Stimulated activated CD8-positive, alpha-beta memory T cell treated with anti-CD3 and anti-CD28 coated beads, Interleukin-7, amount 100 ng/mL, for 4 hours (primary cell): ENCODE data around the gene PELI2.
A peak's percentile ranks its signal among the peaks of the same experiment; 100 is the strongest.

Source experiments
- DNase-seq, 2 donors: peaks; one replicate each; pipeline ENCODE4 v3.0.0-alpha.2; 2020; ENCODE audit warnings: low read depth in 2 of 2

PELI2 gene

DNA sequence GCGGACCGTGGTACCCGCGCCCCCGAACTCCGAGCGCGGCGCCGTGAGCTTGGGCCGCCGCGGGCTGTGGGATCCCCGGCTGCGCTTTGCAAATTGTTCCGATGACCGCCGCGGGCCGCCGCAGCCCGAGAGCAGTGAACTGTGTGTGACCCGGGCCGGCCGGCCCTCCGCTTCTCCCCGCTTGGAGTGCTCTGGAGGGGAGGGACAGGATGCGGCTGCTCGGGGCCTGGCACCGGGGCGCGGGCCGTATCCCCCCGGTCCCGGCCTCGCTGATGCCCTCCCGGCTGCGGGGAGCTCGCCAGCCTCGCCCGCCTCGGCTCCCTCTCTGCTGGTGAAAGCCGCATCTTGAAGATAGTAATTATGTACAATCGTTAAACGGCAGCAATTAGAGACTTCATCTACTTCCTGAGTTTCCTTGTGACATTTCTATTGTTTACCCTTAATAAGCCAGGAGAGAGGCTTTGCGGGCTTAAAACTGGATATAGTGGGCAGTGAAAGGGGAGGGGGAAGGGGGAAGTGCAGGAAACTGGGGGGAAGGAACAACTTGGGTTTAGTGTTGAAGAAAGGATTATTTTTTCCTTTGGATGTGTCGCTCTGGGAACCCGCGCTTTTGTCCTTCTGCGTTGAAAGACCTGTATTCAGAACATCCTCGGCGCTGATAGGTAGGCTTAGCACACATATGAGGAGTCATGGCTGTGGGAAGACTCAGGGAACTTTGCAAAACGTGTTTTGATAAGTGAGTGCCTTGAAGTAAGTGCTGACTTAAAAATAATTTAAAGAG, 1.2 kb downstream of the PELI2 start:
- DNase-seq, result peak in 1 of 2 donors; percentile 20

DNA sequence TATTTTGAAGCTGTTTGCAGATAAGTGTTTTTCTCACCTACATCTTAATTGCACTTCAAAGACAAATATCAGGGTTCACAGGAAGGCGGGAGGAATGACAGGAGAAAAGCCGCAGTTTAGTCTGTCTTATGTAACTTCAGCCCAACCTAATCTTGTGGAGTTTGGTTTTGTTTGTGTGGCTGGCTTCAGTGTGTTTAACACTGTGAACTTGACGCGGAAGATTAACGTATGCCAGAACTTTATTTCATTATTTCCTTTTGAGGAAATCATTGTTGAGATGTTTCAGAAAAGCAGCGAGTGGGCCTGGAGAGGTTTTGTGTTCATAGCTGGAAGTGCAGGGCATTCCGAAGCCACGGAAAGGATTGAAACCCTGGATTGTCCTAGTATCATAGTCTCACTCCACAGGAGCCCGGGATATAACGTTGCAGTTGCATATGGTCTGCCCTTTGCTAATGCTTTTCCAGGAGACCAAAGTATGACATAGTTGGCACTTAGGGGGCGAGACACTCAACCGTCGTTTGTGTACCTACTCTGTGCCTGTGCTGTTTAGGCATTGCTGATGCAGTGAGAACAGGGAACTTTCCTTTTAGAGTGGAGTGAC, 2.0 kb downstream of the PELI2 start:
- no peak for DNase-seq

DNA sequence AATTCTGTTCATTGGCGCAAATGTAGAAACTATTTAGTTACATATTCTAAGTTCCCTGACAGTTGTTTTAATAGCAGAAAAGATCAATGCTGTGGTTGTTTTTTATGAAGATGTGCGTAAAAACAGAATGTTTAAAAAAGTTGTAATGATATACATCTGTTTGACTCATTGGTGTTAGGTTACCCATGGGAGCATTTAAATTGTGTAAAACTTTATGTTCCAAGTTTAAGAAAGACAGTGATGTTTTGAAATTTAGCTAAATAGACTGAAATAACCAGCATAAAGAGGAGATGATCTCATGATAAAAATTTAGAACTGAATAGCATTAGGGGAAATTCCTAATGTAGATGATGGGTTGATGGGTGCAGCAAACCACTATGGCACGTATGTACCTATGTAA, 3.6 kb downstream of the PELI2 start:
- no peak for DNase-seq

DNA sequence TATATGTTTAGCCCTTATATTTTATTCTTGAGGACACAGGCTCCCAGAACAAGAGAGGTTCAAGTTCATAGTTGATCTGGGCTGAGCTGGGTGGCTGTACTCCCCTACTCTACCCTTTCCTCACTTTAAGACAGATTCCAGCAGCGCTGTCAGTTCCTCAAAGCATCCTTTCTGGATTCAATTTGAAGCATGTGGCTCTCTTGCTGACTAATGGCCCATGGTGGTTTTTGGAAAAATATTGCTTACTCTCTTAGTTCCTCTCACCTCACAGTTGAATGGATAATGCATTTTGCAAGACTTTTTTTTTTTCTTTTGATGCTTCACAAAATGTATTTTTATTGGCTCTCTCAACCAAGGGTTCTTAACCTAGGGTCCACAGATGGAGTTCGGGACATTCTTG, 4.1 kb downstream of the PELI2 start:
- no peak for DNase-seq

DNA sequence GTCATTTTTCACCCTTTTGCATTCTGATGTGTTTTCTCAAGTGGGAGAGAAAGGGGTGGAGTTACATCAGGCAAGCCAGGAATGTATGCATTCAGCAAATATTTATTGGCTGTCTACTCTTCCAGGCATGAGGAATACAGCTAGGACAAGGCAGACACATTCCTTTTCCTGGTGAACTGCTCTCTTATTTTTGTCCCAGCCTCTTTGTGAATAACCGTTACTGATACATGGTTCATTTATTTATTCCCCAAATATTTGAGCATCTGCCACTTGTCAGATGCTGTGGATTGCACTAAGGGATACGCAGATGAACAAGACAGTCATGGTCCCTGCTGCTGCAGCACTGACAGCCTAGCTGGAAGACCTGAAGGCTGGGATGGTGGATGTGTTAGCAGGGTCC, 6.1 kb downstream of the PELI2 start:
- DNase-seq, result no peak

DNA sequence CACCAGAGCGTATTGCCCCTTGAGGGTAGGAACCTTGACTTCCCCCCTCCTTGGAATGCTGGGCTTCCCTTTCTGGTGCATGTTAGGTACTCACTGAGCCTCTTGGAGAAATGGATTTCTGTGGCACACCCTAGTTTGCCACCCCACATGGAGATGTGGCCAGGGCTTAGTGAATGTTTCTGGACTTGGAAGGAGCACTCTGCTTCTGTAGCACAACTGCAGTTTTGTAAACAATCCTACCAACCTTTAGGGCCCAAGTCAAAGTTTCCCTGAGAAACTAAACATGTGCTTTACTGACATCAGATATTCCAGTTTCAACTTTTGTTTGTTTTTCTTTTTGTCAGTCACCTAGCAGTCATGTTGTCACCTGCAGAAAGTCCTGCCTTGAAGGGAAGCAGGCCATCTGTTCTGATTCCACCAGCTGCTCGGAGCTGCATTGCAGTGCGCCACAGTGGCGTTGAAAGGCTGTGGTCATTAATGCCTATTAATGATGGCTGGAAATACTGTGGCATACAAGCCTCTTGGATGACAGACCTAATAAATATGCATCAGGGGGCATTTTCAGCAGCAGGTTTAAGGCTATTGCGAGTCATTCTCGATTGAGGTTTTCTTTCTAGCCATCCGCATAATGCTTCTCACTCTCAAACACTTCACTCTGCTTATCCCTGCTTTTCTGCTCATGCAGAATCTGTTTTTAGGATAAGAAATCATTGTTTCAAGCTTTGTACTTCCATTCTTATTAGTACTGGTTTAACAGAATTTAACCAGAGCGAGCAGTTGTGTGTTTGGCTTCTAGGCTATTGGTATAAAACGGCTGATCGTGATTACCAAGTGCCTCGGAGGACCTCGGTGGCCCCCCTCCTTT, 7.8 kb downstream of the PELI2 start:
- no peak for DNase-seq

DNA sequence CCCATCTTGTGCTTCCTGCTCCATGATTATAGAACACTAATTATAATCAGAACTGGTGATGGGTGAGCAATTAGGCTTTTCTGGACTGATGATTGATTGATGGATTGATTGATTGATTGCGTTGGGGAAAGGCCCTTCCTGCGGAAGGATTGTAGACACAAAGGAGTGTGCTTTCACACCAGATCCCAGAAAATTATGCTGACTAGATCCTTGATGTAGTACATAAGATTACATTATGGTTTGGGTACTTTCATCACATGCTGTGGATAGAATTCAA, 8.4 kb downstream of the PELI2 start:
- DNase-seq, result no peak

DNA sequence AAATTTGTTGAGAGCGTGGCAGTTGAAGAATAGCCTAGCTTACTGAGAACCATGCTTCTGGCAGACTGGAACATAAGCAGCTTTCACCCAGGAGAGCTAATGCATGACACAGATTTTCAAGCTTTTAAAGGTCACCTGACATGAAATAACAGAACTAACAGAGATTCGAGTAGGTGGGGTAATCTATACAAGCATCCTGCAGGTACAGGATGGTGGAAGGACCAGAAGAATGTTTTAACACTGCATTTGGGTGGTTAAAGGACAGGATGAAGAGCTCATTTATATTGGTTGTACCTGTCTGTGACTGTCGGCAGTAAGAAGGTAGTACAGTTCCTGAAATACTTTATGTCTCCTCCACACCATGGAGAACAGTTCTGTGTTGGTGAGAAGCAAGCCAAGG, 8.9 kb downstream of the PELI2 start:
- DNase-seq, result no peak

DNA sequence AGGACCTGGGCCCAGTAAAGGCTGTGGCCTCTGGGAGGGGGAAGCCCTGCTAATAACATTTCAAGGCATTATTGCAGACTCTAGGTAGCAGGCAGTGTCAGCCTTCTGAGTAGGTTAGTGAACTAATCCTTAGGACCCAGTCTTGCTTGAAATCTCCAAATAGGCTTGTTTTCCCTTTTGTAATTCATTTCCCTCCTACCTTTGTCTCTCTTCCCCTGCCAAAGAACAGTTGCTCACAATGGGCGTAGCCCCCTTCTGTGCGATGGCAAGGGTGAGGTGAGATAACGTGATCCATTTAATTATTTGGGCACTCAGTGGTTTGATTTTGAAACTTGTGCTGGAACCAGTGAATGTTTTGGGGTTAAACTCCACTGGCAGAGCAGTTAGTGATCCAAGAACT, 10.9 kb downstream of the PELI2 start:
- no peak for DNase-seq

DNA sequence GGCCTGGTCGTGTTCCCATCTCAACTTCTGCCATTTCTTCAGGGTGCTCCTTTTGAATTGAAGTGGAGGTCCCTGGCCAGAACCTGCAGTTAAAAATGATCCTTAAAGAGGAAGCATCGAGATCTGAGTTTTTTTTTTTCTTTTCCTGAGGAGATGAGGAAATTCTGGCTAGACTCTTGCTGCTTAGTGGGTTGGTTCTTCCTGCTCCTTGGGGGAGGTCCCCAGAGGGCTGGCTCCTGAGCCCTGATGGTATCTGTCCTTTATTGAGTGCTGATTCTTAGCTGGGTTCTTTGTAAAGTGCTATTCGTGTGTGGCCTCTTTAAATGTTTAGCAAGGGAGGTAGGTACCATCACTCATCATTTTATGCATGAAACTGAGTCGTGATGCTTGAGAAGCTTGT, 11.7 kb downstream of the PELI2 start:
- no peak for DNase-seq

DNA sequence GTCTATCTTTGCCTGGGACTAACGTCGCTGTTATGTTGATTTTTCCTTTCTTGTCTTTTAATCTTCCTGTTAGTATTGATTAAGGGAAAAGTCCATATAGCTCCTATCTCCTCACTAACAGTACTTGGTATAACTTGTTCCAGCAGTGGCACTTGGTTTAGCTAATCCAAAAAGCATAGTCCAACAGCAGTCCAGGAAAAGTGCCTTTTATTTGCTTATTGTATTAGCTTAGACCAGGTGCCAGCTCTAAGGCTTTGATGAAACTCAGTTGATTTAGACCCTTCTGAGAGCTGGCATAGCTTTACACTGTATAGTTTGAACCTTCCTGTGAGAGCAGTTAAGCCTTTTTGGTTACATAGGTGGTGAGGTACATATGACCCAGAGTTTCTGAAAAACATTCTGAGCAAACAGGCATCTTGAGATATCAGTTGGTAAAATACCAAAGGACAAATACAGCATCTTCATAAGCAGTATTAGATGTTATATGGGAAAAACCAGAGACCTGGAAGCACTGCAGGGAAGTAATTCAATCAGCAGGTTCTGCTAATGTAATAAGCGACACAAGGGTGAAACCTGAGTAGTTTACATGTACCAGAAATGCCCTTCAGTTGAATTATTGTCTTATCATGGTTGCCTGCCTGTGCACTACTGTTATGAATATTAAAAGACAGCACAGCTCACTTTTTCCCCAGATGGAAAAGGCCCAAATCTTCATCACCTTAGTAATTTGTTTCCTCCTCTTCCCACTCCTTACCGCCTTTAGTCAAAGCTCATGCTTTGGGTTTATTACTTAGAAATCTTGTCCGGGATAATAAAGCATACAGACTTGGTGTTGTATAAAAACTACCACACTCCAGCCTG, 13.0 kb downstream of the PELI2 start:
- DNase-seq, result no peak

DNA sequence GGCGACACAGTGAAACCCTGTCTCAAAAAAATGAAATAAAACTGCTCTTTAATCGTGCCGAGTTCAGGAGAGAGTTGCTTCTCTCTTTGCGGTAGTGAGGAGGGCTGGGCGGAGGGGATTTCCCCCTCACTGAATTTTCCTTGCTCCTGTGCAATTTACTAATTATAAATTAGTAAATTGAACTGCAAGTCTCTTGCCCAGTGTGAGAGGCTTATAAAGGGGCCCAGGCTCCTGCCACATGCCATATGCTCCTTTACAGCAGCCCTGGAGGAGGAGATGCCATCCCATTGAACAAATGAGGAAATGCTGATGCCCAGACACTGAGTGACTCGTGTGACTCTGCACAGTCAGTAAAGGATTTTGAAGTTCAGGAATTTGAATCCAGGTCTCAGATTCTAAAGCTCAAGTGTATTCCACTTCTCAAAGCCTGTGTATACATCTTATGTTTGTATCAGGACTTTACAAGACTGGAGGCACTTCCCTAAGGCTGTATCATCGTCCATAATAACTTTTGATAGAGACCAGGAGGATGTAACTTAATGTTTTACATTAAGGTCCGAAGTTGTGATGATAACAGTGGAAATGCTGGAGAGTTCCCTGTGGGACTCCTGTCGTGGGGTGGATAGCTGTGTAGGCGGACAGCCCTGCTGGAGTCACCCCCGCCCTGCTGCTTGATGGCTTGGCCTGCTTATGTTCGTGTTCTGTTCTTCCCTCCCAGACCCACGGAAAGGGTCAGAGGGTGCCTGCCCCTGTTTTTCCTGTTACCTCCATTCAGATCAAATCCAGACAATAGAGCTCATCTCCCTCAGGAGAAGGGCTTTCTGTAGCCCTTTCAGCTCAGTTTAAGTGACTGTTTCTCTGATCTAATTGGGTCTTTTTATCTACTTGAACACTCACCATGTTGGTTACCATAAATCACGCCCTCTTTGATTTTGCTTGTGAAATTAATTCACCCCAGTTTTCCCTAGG, 13.9 kb downstream of the PELI2 start:
- DNase-seq, result no peak

DNA sequence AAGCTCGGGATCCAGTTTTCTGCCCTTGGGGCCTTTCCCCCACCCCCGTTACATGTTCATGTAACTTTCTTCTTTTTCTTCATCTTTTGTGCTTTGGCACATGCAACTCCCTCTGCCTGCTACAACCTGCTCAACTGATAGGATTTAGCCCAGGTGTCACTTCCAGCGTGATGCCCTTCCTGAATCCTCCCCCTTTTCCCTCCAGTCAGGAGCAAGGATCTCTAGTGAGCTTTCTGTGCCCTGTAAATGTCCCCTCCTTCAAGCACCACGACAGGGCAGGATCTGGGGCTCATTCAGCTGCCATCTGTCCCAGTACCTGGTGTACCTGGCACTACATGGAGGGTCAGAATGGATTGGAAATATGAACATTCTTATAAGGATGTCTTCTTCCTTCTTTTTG, 15.3 kb downstream of the PELI2 start:
- DNase-seq, result no peak

DNA sequence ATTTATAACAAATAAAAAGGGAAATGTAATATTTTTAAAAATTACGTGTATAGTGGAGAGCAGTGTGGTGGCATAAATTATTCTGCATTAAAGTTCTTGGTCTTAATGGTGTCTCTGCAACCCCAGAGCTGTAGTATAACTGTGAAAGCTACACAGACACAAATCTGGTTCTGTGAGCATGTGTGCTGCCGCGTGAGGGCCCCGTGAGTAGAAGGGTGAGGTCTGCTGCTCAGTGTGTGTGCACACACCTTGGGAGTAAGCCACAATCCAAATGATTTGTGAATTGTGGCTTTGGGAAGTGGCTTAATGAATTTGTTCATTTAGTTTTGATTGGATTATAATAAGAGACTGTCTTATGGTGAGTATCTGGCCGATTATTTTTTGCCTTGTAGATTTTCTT, 16.8 kb downstream of the PELI2 start:
- DNase-seq, result no peak

DNA sequence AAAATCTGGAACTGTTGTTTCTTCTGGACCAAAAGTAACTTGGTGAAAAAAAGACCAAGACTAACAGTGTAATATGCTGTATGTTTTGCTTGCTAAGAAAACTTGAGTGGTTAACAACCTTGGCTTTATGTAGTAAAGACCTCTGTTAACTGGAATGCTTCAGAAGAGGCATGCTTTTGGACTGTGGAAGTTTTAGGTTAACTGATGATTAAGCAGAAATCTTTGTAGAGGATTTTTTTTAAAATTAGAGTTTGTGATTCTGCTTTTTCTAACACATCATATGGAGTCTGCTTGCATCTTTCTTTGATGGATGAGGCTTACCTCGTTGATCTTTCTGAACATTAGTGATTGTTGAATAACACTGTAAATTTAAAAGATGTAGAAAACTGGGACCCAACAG, 17.5 kb downstream of the PELI2 start:
- no peak for DNase-seq

DNA sequence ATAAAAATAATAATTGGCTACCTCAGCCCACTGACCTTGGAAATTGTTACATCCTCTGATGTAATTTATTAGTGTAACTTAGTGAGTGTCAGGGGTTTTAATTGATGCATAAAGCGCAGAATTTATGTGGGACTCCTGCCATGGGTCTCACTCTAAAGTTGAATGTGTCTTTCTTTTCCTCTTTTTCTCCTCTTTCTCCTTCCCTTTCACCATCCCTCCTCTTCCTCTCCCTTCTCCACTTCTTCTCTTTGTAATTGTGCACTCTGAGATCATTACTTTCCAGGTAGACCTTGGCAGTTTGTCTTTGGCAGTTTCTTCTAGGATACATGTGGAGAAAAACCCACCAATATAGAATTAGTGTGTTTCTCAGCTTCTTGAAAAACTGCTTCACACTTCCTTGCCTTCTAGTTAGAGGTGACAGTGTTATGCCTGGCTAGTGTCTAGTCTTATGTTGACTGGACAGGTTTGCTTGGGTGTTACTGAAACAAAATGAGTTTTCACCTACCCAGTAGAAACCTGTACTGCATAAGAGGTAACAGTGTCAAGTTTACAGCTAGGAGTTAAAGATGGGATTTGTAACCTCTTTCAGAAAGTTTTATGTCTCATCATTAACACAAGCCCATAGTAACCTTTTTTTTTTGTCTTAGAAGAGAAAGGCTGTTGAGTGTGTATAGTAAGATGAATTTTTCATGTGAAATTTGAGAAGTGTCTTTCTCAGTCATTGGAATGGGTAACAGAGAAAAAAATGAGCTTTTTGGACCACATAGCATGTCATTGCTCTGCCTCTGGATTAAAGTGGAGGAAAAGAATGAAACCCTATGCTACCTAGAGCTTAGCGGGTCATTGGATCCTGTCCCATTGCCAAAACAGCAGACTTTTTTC, 18.6 kb downstream of the PELI2 start:
- DNase-seq, result no peak

DNA sequence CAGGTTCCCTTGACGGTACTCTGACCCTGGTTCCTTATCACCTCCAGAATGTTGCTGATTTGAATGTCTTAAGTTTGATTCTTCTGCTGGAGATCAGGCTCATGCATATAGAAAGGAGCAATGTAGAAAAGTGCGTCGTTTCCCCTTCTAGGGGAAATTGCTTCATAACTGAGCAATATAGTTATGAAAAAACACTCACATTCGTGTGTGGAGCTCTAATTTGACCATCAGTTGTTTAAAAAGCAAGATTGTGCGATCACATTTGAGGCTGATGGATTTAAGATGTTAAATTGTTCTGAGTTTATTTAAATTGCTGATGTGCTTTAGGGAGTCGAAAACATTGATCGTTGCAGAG, 19.2 kb downstream of the PELI2 start:
- no peak for DNase-seq

DNA sequence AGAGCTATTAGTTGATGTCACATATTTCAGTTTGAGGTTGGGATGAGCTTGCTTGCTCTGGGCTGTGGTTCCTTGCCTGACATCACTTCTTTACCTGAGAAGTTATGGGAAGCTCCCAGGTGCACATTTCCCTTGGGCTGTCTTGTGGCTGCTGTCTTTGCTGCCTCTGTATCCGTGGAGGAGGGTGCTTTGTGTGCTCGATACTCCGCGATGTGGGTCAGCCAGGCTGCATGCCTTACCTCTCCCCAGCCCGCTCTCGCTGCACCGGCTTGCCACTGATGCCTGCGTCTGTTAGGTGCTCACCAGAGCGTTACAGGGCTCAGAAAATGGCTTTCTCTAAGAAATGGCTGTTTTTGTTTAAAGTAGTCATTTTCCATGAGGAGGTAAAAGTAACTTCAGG, 19.6 kb downstream of the PELI2 start:
- DNase-seq, result no peak

DNA sequence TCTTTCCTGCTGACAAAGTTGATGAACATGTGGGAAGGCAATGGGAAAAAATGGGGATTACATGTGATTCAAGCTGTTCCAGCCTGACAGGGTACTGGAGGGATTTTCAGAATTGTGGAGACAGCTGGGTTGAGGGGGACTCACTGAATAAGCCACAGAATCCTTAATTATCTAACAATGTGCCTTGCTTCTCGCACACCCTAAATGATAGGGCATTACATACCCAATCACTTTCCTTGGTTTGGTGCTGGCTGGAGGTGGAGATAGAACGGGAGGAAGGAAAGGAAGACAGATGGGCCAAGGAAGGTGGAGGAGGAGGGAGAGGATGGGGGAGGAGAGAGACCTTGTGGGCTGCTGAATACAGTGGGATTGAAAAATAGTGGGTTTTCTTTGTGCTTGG, 20.7 kb downstream of the PELI2 start:
- no peak for DNase-seq

DNA sequence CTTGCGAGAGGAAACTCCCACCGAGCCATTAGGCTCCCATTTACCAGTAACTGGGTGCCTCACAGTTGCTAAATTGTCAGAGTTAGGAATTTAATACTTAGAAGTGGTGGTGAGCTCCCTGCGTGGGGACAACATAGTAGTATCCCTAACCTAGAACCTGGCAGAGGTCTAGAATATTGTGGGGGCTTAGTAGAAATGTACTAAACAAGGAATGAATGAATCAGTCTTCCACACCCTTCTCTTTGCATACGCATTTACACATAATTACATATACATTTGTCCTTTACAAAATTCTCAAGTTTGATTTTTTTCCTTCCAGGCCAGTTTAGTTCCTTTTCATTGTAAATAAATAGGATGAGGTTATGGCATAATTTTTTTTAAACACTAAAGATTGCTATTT, 24.1 kb downstream of the PELI2 start:
- no peak for DNase-seq
